Mesothelial cell of epicardium (in vitro differentiated cells): Measurements from ENCODE around the gene MYH10. TPM values are rescaled to one million over a fixed set of nuclear protein-coding genes. Genes with fewer than 3 reads are reported as not detected.

ENCODE experiments used
- DNase-seq, 2 experiments: peaks; one replicate each; pipeline ENCODE4 v3.0.0; 2021; ENCODE audit warnings: low spot score in 2 of 2; ENCODE audit not compliant: unreplicated experiment in 2 of 2
- H3K27ac Mint-ChIP-seq: 2 replicates; pipeline ENCODE4 v1.8.0; 2021; ENCODE audit warnings: mixed read lengths
- H3K27me3 Mint-ChIP-seq: 2 replicates; pipeline ENCODE4 v1.8.0; 2021; ENCODE audit warnings: low read depth, mixed read lengths
- H3K36me3 Mint-ChIP-seq: 2 replicates; pipeline ENCODE4 v1.8.0; 2021; ENCODE audit warnings: mixed read lengths
- H3K4me1 Mint-ChIP-seq: 2 replicates; pipeline ENCODE4 v1.8.0; 2021; ENCODE audit warnings: mixed read lengths
- H3K4me3 Mint-ChIP-seq: 2 replicates; pipeline ENCODE4 v1.8.0; 2021; ENCODE audit warnings: mild to moderate bottlenecking, moderate library complexity, mixed read lengths
- H3K9me3 Mint-ChIP-seq: 2 replicates; pipeline ENCODE4 v1.8.0; 2021; ENCODE audit warnings: mixed read lengths
- CTCF ChIP-seq: fragments of 200-600 bp; sonication (generic); IDR thresholded peaks from one replicate; pipeline ENCODE4 v1.5.0; 2021; ENCODE audit warnings: antibody characterized with exemption; ENCODE audit not compliant: unreplicated experiment
- total RNA-seq: library from RNA; stranded (reverse); gene quantifications from 3 replicates; pipeline ENCODE4 v1.2.1, GENCODE V29; 2021

Gene MYH10
- total RNA-seq, 1 donor from 2014 or later: 328 TPM

GRCh38 chr17:8436169-8436843, 194.2 kb downstream of the MYH10 start:
- Mint-ChIP-seq H3K4me1 (peaks cover 16% of the 10 kb centered on the region), H3K36me3 (peaks cover 6% of the 10 kb centered on the region), H3K27ac (peak overlapping the region; percentile 99), H3K27me3 (no peaks in the 10 kb centered on the region), H3K9me3 (no peaks in the 10 kb centered on the region), H3K4me3 (peak overlapping the region; percentile 88)
- DNase-seq: peak; percentile 40 to 67
- TF ChIP-seq CTCF: no peak

- no peaks in the 10 kb centered on the region for H3K27me3 Mint-ChIP-seq
- peak within 1 kb of the TSS; percentile 88 for H3K4me3 Mint-ChIP-seq
- peak; percentile 99 for DNase-seq
- H3K27ac Mint-ChIP-seq: peak within 1 kb of the TSS; percentile 99
- H3K4me1 Mint-ChIP-seq: peaks cover 16% of the 10 kb centered on the region
- peaks cover 6% of the 10 kb centered on the region for H3K36me3 Mint-ChIP-seq
- no peak for TF ChIP-seq CTCF
- H3K9me3 Mint-ChIP-seq: no peaks in the 10 kb centered on the region
Observed at GRCh38 chr17:8435245-8436168, 195.0 kb downstream of the MYH10 start, which contains the start of gene NDEL1. TSS of gene NDEL1 (plus strand) at chr17:8435884. CDS start at chr17:8444272, 8,388 bp downstream.

- no peak overlapping the region for H3K27ac Mint-ChIP-seq
- no peaks in the 10 kb centered on the region for H3K27me3 Mint-ChIP-seq
- no peaks in the 10 kb centered on the region for H3K36me3 Mint-ChIP-seq
- no peaks in the 10 kb centered on the region for H3K9me3 Mint-ChIP-seq
- no peak overlapping the region for H3K4me3 Mint-ChIP-seq
- no peak for DNase-seq
- TF ChIP-seq CTCF: no peak
- H3K4me1 Mint-ChIP-seq: peaks cover 4% of the 10 kb centered on the region
Observed at GRCh38 chr17:8430966-8431365, 199.6 kb downstream of the MYH10 start.

DNA sequence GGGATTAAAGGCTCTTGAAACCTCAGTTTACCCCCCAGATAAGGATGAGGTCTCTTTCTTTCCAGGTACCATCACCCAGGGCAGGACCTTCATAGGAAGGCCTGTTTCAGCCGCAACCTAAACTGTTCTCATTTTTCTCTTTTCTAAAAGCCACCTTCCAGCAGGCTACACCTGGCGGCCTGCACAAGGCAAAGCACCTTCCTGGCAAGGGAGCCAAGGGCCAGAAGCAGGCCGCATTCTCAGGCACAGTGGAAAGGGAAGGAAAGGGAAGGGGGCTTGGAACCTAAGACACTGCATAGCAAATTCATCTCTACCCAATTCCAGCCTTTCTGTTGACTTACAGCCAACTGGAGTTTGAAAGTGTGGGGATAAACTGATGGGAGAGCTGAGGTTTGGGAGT, 203.7 kb downstream of the MYH10 start:
- no peaks in the 10 kb centered on the region for H3K4me1 Mint-ChIP-seq
- TF ChIP-seq CTCF: no peak
- no peak overlapping the region for H3K4me3 Mint-ChIP-seq
- H3K27me3 Mint-ChIP-seq: peaks cover 1% of the 10 kb centered on the region
- no peak for DNase-seq
- no peak overlapping the region for H3K27ac Mint-ChIP-seq
- H3K9me3 Mint-ChIP-seq: no peaks in the 10 kb centered on the region
- H3K36me3 Mint-ChIP-seq: no peaks in the 10 kb centered on the region

GRCh38 chr17:8426094-8426720, 204.3 kb downstream of the MYH10 start:
- no peak for DNase-seq
- no peak for TF ChIP-seq CTCF

More at GRCh38 chr17:8426094-8426720, 204.3 kb downstream of the MYH10 start:
- H3K36me3 Mint-ChIP-seq: no peaks in the 10 kb centered on the region
- H3K9me3 Mint-ChIP-seq: no peaks in the 10 kb centered on the region
- H3K4me3 Mint-ChIP-seq: no peak overlapping the region
- H3K27ac Mint-ChIP-seq: no peak overlapping the region
- peaks cover 1% of the 10 kb centered on the region for H3K27me3 Mint-ChIP-seq
- H3K4me1 Mint-ChIP-seq: no peaks in the 10 kb centered on the region

Other genes starting within 250 kb of the MYH10 start
- gene RPL26, start 247.5 kb downstream of the MYH10 start, total RNA-seq: 1,879 to 1,981 TPM (median 1,947 TPM) in 3 replicates
- not detected in 3 replicates for gene RNF222, start 232.9 kb downstream of the MYH10 start, total RNA-seq
- gene NDEL1, start 194.8 kb downstream of the MYH10 start, total RNA-seq: 60.2 to 63.3 TPM (median 61.2 TPM) in 3 replicates
- gene CCDC42, start 114.1 kb upstream of the MYH10 start, total RNA-seq: 0.16 to 0.33 TPM in 2 of 3 replicates, not detected in the other
- not detected in 3 replicates for gene SPDYE4, start 127.8 kb upstream of the MYH10 start, total RNA-seq
- 3.0 to 4.4 TPM (median 4.0 TPM) in 3 replicates for gene MFSD6L, start 168.6 kb upstream of the MYH10 start, total RNA-seq
- gene PIK3R6, start 236.9 kb upstream of the MYH10 start, total RNA-seq: not detected in 3 replicates